Measurements from ENCODE around the gene TECTA. TPM values are rescaled to one million over a fixed set of nuclear protein-coding genes. Genes with fewer than 3 reads are reported as not detected.

TECTA gene
- total RNA-seq, 1 experiment from 2014 or later: 0.37 TPM

DNA sequence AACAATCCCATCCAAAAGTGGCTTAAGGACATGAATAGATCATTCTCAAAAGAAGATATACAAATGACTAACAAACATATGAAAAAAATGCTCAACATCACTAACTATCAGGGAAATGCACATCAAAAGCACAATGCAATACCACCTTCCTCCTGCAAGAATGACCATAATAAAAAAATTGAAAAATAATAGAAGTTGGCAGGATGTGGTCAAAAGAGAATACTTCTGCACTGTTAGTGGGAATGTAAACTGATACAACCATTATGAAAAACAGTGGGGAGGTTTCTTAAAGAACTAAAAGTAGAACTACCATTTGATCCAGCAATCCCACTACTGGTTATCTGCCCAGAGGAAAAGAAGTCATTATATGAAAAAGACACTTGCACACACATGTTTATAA is 113.8 kb downstream of the TECTA start:
- ChIA-PET POLR2A (no interaction called here), CTCF (no interaction called here)
- TF ChIP-seq ELF4 (CRISPR knock-in tag; IDR thresholded peaks at IDR 0.05; ENCODE audit: low read depth) (no peak), NFYB (CRISPR knock-in tag; conservative IDR thresholded peaks at IDR 0.05; ENCODE audit: low read depth) (no peak), FOXP1 (CRISPR knock-in tag; IDR thresholded peaks at IDR 0.05; ENCODE audit: borderline replicate concordance) (no peak), IRF2 (CRISPR knock-in tag; IDR thresholded peaks at IDR 0.05; ENCODE audit: borderline replicate concordance, low read depth) (no peak), SOX15 (CRISPR knock-in tag; IDR thresholded peaks at IDR 0.05) (no peak), CREB1 (CRISPR knock-in tag; IDR thresholded peaks at IDR 0.05) (no peak), ZNF396 (CRISPR knock-in tag; IDR thresholded peaks at IDR 0.05; ENCODE audit: borderline replicate concordance) (no peak), SMAD3 (CRISPR knock-in tag; IDR thresholded peaks at IDR 0.05; ENCODE audit: borderline replicate concordance) (no peak), GRHL2 (CRISPR knock-in tag; IDR thresholded peaks at IDR 0.05; ENCODE audit: insufficient replicate concordance, severe bottlenecking) (no peak), OVOL2 (CRISPR knock-in tag; IDR thresholded peaks at IDR 0.05; ENCODE audit: borderline replicate concordance) (no peak)
- TF ChIP-seq, protein P1, sequence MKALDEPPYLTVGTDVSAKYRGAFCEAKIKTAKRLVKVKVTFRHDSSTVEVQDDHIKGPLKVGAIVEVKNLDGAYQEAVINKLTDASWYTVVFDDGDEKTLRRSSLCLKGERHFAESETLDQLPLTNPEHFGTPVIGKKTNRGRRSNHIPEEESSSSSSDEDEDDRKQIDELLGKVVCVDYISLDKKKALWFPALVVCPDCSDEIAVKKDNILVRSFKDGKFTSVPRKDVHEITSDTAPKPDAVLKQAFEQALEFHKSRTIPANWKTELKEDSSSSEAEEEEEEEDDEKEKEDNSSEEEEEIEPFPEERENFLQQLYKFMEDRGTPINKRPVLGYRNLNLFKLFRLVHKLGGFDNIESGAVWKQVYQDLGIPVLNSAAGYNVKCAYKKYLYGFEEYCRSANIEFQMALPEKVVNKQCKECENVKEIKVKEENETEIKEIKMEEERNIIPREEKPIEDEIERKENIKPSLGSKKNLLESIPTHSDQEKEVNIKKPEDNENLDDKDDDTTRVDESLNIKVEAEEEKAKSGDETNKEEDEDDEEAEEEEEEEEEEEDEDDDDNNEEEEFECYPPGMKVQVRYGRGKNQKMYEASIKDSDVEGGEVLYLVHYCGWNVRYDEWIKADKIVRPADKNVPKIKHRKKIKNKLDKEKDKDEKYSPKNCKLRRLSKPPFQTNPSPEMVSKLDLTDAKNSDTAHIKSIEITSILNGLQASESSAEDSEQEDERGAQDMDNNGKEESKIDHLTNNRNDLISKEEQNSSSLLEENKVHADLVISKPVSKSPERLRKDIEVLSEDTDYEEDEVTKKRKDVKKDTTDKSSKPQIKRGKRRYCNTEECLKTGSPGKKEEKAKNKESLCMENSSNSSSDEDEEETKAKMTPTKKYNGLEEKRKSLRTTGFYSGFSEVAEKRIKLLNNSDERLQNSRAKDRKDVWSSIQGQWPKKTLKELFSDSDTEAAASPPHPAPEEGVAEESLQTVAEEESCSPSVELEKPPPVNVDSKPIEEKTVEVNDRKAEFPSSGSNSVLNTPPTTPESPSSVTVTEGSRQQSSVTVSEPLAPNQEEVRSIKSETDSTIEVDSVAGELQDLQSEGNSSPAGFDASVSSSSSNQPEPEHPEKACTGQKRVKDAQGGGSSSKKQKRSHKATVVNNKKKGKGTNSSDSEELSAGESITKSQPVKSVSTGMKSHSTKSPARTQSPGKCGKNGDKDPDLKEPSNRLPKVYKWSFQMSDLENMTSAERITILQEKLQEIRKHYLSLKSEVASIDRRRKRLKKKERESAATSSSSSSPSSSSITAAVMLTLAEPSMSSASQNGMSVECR (CRISPR knock-in tag; IDR thresholded peaks at IDR 0.05; ENCODE audit: borderline replicate concordance): no peak
- TF ChIP-seq, protein P2, sequence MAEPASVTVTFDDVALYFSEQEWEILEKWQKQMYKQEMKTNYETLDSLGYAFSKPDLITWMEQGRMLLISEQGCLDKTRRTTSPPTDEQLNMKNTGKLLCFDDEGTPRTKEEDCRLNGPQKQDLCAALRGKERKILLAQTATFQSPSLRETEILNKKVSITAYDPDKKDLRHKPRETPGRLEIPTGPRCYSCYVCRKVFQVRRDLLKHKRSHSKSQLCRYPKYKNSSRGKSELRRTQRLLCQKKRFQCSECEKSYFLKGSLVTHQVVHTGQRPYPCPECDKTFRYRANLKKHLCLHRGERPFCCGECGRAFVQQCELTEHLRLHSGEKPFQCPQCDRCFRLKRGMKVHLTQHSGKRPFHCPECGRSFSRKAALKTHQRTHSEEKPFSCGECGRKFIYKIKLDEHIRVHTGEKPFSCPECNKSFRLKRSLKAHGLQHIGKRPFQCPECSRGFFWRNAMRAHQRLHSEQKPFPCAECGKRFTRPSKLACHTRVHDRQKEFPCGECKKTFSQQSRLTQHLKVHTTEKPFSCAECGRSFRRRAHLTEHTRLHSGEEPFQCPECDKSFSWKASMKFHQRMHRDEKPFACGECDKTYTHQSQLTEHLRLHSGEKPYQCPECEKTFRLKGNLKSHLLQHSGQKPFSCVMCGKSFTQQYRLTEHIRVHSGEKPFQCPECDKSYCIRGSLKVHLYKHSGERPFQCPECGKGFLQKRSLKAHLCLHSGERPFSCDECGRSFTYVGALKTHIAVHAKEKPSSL (CRISPR knock-in tag; conservative IDR thresholded peaks at IDR 0.05): no peak
- TF ChIP-seq, protein P3, sequence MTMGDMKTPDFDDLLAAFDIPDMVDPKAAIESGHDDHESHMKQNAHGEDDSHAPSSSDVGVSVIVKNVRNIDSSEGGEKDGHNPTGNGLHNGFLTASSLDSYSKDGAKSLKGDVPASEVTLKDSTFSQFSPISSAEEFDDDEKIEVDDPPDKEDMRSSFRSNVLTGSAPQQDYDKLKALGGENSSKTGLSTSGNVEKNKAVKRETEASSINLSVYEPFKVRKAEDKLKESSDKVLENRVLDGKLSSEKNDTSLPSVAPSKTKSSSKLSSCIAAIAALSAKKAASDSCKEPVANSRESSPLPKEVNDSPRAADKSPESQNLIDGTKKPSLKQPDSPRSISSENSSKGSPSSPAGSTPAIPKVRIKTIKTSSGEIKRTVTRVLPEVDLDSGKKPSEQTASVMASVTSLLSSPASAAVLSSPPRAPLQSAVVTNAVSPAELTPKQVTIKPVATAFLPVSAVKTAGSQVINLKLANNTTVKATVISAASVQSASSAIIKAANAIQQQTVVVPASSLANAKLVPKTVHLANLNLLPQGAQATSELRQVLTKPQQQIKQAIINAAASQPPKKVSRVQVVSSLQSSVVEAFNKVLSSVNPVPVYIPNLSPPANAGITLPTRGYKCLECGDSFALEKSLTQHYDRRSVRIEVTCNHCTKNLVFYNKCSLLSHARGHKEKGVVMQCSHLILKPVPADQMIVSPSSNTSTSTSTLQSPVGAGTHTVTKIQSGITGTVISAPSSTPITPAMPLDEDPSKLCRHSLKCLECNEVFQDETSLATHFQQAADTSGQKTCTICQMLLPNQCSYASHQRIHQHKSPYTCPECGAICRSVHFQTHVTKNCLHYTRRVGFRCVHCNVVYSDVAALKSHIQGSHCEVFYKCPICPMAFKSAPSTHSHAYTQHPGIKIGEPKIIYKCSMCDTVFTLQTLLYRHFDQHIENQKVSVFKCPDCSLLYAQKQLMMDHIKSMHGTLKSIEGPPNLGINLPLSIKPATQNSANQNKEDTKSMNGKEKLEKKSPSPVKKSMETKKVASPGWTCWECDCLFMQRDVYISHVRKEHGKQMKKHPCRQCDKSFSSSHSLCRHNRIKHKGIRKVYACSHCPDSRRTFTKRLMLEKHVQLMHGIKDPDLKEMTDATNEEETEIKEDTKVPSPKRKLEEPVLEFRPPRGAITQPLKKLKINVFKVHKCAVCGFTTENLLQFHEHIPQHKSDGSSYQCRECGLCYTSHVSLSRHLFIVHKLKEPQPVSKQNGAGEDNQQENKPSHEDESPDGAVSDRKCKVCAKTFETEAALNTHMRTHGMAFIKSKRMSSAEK (CRISPR knock-in tag; IDR thresholded peaks at IDR 0.05; ENCODE audit: borderline replicate concordance): no peak
- TF ChIP-seq, protein P4, sequence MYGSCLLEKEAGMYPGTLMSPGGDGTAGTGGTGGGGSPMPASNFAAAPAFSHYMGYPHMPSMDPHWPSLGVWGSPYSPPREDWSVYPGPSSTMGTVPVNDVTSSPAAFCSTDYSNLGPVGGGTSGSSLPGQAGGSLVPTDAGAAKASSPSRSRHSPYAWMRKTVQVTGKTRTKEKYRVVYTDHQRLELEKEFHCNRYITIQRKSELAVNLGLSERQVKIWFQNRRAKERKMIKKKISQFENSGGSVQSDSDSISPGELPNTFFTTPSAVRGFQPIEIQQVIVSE (CRISPR knock-in tag; IDR thresholded peaks at IDR 0.05; ENCODE audit: borderline replicate concordance): no peak
- TF ChIP-seq, protein P5, sequence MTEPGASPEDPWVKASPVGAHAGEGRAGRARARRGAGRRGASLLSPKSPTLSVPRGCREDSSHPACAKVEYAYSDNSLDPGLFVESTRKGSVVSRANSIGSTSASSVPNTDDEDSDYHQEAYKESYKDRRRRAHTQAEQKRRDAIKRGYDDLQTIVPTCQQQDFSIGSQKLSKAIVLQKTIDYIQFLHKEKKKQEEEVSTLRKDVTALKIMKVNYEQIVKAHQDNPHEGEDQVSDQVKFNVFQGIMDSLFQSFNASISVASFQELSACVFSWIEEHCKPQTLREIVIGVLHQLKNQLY (CRISPR knock-in tag; IDR thresholded peaks at IDR 0.05): no peak
- TF ChIP-seq, protein P6, sequence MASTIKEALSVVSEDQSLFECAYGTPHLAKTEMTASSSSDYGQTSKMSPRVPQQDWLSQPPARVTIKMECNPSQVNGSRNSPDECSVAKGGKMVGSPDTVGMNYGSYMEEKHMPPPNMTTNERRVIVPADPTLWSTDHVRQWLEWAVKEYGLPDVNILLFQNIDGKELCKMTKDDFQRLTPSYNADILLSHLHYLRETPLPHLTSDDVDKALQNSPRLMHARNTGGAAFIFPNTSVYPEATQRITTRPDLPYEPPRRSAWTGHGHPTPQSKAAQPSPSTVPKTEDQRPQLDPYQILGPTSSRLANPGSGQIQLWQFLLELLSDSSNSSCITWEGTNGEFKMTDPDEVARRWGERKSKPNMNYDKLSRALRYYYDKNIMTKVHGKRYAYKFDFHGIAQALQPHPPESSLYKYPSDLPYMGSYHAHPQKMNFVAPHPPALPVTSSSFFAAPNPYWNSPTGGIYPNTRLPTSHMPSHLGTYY (CRISPR knock-in tag; IDR thresholded peaks at IDR 0.05): no peak
- TF ChIP-seq, protein P7, sequence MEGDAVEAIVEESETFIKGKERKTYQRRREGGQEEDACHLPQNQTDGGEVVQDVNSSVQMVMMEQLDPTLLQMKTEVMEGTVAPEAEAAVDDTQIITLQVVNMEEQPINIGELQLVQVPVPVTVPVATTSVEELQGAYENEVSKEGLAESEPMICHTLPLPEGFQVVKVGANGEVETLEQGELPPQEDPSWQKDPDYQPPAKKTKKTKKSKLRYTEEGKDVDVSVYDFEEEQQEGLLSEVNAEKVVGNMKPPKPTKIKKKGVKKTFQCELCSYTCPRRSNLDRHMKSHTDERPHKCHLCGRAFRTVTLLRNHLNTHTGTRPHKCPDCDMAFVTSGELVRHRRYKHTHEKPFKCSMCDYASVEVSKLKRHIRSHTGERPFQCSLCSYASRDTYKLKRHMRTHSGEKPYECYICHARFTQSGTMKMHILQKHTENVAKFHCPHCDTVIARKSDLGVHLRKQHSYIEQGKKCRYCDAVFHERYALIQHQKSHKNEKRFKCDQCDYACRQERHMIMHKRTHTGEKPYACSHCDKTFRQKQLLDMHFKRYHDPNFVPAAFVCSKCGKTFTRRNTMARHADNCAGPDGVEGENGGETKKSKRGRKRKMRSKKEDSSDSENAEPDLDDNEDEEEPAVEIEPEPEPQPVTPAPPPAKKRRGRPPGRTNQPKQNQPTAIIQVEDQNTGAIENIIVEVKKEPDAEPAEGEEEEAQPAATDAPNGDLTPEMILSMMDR (IDR thresholded peaks at IDR 0.05): no peak
- TF ChIP-seq, protein P8, sequence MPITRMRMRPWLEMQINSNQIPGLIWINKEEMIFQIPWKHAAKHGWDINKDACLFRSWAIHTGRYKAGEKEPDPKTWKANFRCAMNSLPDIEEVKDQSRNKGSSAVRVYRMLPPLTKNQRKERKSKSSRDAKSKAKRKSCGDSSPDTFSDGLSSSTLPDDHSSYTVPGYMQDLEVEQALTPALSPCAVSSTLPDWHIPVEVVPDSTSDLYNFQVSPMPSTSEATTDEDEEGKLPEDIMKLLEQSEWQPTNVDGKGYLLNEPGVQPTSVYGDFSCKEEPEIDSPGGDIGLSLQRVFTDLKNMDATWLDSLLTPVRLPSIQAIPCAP (CRISPR knock-in tag; IDR thresholded peaks at IDR 0.05): no peak
- TF ChIP-seq, protein P9, sequence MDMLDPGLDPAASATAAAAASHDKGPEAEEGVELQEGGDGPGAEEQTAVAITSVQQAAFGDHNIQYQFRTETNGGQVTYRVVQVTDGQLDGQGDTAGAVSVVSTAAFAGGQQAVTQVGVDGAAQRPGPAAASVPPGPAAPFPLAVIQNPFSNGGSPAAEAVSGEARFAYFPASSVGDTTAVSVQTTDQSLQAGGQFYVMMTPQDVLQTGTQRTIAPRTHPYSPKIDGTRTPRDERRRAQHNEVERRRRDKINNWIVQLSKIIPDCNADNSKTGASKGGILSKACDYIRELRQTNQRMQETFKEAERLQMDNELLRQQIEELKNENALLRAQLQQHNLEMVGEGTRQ (CRISPR knock-in tag; IDR thresholded peaks at IDR 0.05): no peak
- Mint-ChIP-seq H3K27ac (no peak overlapping the region), H3K27me3 (ENCODE audit: low read depth) (no peaks in the 10 kb centered on the region), H3K4me1 (peaks cover 3% of the 10 kb centered on the region; the same call in 1 of the 2 replicates), H3K9me3 (no peaks in the 10 kb centered on the region), H3K36me3 (no peaks in the 10 kb centered on the region), H3K4me3 (no peak overlapping the region)
- no peak for DNase-seq (ENCODE audit: low spot score)
- no peak for ATAC-seq

Data from WTC11 (cell line).